HEK293 (cell line): ENCODE results near the gene SGIP1.

ENCODE experiments used
- EGR2 ChIP-seq: fragments of 450-650 bp; formaldehyde crosslinking; IDR thresholded peaks from 2 replicates; pipeline ENCODE4 v1.5.1; 2016; ENCODE audit warnings: low read depth, missing biosample characterization, missing genetic modification characterization
- MYNN ChIP-seq: fragments of 450-650 bp; formaldehyde crosslinking; IDR thresholded peaks from 2 replicates; pipeline ENCODE4 v1.5.1; 2016; ENCODE audit warnings: missing biosample characterization, missing genetic modification characterization, borderline replicate concordance
- ZBTB26 ChIP-seq: fragments of 450-650 bp; formaldehyde crosslinking; optimal IDR thresholded peaks from 2 replicates; pipeline ENCODE3; 2016; ENCODE audit warnings: missing biosample characterization, mild to moderate bottlenecking, missing genetic modification characterization
- ZNF174 ChIP-seq: fragments of 450-650 bp; formaldehyde crosslinking; IDR thresholded peaks from 2 replicates; pipeline ENCODE4 v1.5.0; 2017; ENCODE audit warnings: missing biosample characterization, mild to moderate bottlenecking, missing genetic modification characterization
- ZNF23 ChIP-seq: fragments of 450-650 bp; formaldehyde crosslinking; IDR thresholded peaks from 2 replicates; pipeline ENCODE4 v1.5.1; 2016; ENCODE audit warnings: missing biosample characterization, missing genetic modification characterization, borderline replicate concordance
- ZNF404 ChIP-seq: fragments of 450-650 bp; formaldehyde crosslinking; IDR thresholded peaks from 2 replicates; pipeline ENCODE4 v1.5.1; 2017; ENCODE audit warnings: missing biosample characterization, missing genetic modification characterization
- ZNF529 ChIP-seq: fragments of 450-650 bp; formaldehyde crosslinking; IDR thresholded peaks from 2 replicates; pipeline ENCODE4 v1.5.1; 2017; ENCODE audit warnings: missing genetic modification characterization, missing biosample characterization; ENCODE audit not compliant: insufficient replicate concordance
- ZNF623 ChIP-seq: fragments of 450-650 bp; formaldehyde crosslinking; IDR thresholded peaks from 2 replicates; pipeline ENCODE4 v1.5.1; 2016; ENCODE audit warnings: missing biosample characterization, missing genetic modification characterization
- ZNF677 ChIP-seq: fragments of 450-650 bp; IDR thresholded peaks from 2 replicates; pipeline ENCODE4 v1.5.0; 2018; ENCODE audit warnings: missing biosample characterization, mild to moderate bottlenecking, missing genetic modification characterization, moderate library complexity
- TF ChIP-seq, protein P1 (sequence below): fragments of 450-650 bp; formaldehyde crosslinking; IDR thresholded peaks from 2 replicates; pipeline ENCODE4 v1.5.1; 2016; ENCODE audit warnings: missing biosample characterization, missing genetic modification characterization

GRCh38 chr1:66502086-66502485 is 31.9 kb upstream of the SGIP1 start:
- TF ChIP-seq ZNF23: no peak
- no peak for TF ChIP-seq ZNF174 (tag by site-specific recombination)
- TF ChIP-seq ZNF677 (tag by site-specific recombination): no peak
- TF ChIP-seq, protein P1, sequence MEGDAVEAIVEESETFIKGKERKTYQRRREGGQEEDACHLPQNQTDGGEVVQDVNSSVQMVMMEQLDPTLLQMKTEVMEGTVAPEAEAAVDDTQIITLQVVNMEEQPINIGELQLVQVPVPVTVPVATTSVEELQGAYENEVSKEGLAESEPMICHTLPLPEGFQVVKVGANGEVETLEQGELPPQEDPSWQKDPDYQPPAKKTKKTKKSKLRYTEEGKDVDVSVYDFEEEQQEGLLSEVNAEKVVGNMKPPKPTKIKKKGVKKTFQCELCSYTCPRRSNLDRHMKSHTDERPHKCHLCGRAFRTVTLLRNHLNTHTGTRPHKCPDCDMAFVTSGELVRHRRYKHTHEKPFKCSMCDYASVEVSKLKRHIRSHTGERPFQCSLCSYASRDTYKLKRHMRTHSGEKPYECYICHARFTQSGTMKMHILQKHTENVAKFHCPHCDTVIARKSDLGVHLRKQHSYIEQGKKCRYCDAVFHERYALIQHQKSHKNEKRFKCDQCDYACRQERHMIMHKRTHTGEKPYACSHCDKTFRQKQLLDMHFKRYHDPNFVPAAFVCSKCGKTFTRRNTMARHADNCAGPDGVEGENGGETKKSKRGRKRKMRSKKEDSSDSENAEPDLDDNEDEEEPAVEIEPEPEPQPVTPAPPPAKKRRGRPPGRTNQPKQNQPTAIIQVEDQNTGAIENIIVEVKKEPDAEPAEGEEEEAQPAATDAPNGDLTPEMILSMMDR: no peak
- no peak for TF ChIP-seq ZNF404 (tag by site-specific recombination)
- no peak for TF ChIP-seq MYNN (tag by site-specific recombination)
- TF ChIP-seq EGR2 (tag by site-specific recombination): no peak
- no peak for TF ChIP-seq ZNF623 (tag by site-specific recombination)
- TF ChIP-seq ZNF529: no peak
- no peak for TF ChIP-seq ZBTB26 (tag by site-specific recombination)
